AG04450 (cell line): ENCODE measurements around the gene CD68. TPM values are rescaled to one million over a fixed set of nuclear protein-coding genes. Genes with fewer than 3 reads are reported as not detected.
"Not testable (repeated sequence)": the region's sequence is repeated elsewhere in the genome, so short reads cannot be mapped to it uniquely, and the experiment has no call there.

Experiments used
- CTCF ChIA-PET: fragments of 300-600, 350-600 bp; formaldehyde crosslinking; extraction: SDS; loops from one replicate; lab custom pipeline; 2022; ENCODE audit warnings: antibody characterized with exemption, inconsistent platforms; lab: Charles Lee
- POLR2A ChIA-PET: fragments of 350-600 bp; formaldehyde crosslinking; extraction: SDS; loops from one replicate; lab custom pipeline; 2021; ENCODE audit warnings: antibody characterized with exemption, inconsistent platforms; lab: Yijun Ruan, JAX
- DNase-seq: peaks from one replicate; pipeline ENCODE4 v3.0.0-alpha.2; 2011; ENCODE audit warnings: low read depth, low spot score
- H3K27ac ChIP-seq: one replicate; pipeline ENCODE4 v1.5.1; 2012; ENCODE audit warnings: low read depth, low read length, control low read depth
- H3K27me3 ChIP-seq: one replicate; pipeline ENCODE4 v1.6.0; 2012; ENCODE audit warnings: low read length; ENCODE audit not compliant: control insufficient read depth, insufficient read depth
- H3K4me3 ChIP-seq: 2 replicates; pipeline ENCODE4 v1.5.1; 2011; ENCODE audit warnings: mild to moderate bottlenecking, low read depth, low read length, control low read depth
- H3K9me3 ChIP-seq: 2 replicates; pipeline ENCODE4 v1.5.1; 2012; ENCODE audit warnings: low read length; ENCODE audit not compliant: control insufficient read depth, insufficient read depth
- polyA plus RNA-seq: library from polyadenylated mRNA; depleted of rRNA; stranded (reverse); fragments of >200 nt; gene quantifications from 2 replicates; pipeline ENCODE4 v1.2.3, GENCODE V29; 2011
- TF ChIP-seq, protein P1 (sequence below): IDR thresholded peaks from 2 replicates; pipeline ENCODE4 v1.5.1; 2011; ENCODE audit warnings: low read depth, low read length, control low read depth, inconsistent platforms

The CD68 gene
- polyA plus RNA-seq, 1 experiment = 34.1 TPM

- TF ChIP-seq, protein P1, sequence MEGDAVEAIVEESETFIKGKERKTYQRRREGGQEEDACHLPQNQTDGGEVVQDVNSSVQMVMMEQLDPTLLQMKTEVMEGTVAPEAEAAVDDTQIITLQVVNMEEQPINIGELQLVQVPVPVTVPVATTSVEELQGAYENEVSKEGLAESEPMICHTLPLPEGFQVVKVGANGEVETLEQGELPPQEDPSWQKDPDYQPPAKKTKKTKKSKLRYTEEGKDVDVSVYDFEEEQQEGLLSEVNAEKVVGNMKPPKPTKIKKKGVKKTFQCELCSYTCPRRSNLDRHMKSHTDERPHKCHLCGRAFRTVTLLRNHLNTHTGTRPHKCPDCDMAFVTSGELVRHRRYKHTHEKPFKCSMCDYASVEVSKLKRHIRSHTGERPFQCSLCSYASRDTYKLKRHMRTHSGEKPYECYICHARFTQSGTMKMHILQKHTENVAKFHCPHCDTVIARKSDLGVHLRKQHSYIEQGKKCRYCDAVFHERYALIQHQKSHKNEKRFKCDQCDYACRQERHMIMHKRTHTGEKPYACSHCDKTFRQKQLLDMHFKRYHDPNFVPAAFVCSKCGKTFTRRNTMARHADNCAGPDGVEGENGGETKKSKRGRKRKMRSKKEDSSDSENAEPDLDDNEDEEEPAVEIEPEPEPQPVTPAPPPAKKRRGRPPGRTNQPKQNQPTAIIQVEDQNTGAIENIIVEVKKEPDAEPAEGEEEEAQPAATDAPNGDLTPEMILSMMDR = no peak
- DNase-seq = no peak
- Histone ChIP-seq H3K4me3 (no peak overlapping the region), H3K9me3 (no peaks in the 10 kb centered on the region), H3K27ac (no peak overlapping the region), H3K27me3 (no peaks in the 10 kb centered on the region)
- CTCF ChIA-PET = interaction anchor here (0.9 kb wide), 1 partner anchor 77 kb away, joined by 3 read pairs; no protein-coding TSS in a partner anchor
- POLR2A ChIA-PET = no interaction called here
Measured at GRCh38 chr17:7591596-7591995, 12.2 kb downstream of the CD68 start.

DNA sequence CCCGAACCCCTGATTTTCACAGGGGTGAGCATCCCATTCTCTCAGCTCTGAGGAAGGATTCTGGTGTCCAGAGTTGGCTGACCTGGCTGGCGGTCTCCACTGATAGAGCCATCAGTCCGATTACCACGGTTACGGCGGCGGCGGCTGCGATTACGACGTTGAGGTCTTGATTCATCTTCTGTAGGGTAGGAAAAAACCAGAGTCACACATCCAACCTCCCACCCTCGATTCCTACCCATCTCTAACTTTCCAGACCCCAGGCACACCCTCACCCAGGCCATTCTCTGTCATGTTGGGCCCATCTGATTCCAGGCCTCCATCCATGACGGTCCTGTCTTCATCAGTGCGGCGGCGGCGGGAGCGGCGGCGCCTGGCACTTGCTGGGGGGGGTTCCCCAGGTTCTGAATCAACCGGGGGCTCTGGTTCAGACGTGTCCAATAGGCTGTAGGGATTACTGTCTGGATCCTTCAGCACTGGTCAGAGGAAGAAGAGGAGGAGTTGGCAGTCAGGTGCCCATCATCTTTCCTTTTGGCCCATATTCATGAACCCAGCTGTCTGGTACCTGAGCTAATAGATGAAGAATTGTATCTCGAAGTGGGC is 13.1 kb downstream of the CD68 start:
- Histone ChIP-seq H3K27ac (no peak overlapping the region), H3K27me3 (no peaks in the 10 kb centered on the region), H3K4me3 (no peak overlapping the region), H3K9me3 (no peaks in the 10 kb centered on the region)
- no peak for DNase-seq
- TF ChIP-seq, protein P1 = no peak
- POLR2A ChIA-PET = interaction anchor here (0.6 kb wide), 1 partner anchor 115 kb away, joined by 3 read pairs; no protein-coding TSS in a partner anchor
- CTCF ChIA-PET = no interaction called here

GRCh38 chr17:7593296-7593695 is 13.9 kb downstream of the CD68 start:
- H3K9me3 ChIP-seq = no peaks in the 10 kb centered on the region
- no peaks in the 10 kb centered on the region for H3K27me3 ChIP-seq
- TF ChIP-seq, protein P1 = no peak
- H3K4me3 ChIP-seq = no peak overlapping the region
- POLR2A ChIA-PET = interaction anchor here (0.6 kb wide), 1 partner anchor 115 kb away, joined by 3 read pairs; no protein-coding TSS in a partner anchor
- CTCF ChIA-PET = no interaction called here
- no peak overlapping the region for H3K27ac ChIP-seq
- DNase-seq = no peak

- H3K9me3 ChIP-seq, CTCF ChIA-PET, H3K27me3 ChIP-seq, DNase-seq, H3K4me3 ChIP-seq, H3K27ac ChIP-seq: not testable (repeated sequence)
- POLR2A ChIA-PET = interaction anchor here (0.7 kb wide), 1 partner anchor 545 kb away, joined by 4 read pairs; no protein-coding TSS in a partner anchor
Measured at GRCh38 chr17:7597561-7597960, 18.1 kb downstream of the CD68 start.

DNA sequence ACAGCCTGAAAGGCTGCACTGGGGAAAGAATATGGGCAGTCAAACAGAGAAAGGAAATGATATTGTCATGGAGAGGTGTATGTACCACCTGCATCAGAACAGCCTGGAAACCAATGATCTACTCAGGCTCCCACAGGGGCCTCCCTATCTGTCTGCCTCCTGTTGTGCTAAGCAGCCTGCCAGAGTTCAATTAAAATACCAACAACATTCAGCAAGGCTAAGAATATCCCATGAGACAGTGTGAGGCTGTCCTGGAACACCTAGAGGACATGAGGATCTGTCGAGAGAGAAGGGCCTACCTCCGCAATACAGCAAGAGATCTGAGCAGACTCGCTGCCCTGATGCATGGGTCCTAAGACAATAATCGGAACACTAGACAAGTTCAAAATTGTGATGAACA is 26.8 kb downstream of the CD68 start:
- Histone ChIP-seq H3K27me3 (no peaks in the 10 kb centered on the region), H3K27ac (no peak overlapping the region), H3K4me3 (no peak overlapping the region), H3K9me3 (no peaks in the 10 kb centered on the region)
- no peak for DNase-seq
- ChIA-PET POLR2A (no interaction called here), CTCF (interaction anchor here (0.5 to 1.2 kb wide), 2 partner anchors 82 to 290 kb away, joined by 5 to 6 read pairs; partner anchors contain the start of gene WRAP53)
- TF ChIP-seq, protein P1 = no peak
